ENCODE results near the gene SELENOH. TPM values are rescaled to one million over a fixed set of nuclear protein-coding genes. Genes with fewer than 3 reads are reported as not detected.

SELENOH gene, protein sequence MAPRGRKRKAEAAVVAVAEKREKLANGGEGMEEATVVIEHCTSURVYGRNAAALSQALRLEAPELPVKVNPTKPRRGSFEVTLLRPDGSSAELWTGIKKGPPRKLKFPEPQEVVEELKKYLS
- 120 TPM for total RNA-seq

DNA sequence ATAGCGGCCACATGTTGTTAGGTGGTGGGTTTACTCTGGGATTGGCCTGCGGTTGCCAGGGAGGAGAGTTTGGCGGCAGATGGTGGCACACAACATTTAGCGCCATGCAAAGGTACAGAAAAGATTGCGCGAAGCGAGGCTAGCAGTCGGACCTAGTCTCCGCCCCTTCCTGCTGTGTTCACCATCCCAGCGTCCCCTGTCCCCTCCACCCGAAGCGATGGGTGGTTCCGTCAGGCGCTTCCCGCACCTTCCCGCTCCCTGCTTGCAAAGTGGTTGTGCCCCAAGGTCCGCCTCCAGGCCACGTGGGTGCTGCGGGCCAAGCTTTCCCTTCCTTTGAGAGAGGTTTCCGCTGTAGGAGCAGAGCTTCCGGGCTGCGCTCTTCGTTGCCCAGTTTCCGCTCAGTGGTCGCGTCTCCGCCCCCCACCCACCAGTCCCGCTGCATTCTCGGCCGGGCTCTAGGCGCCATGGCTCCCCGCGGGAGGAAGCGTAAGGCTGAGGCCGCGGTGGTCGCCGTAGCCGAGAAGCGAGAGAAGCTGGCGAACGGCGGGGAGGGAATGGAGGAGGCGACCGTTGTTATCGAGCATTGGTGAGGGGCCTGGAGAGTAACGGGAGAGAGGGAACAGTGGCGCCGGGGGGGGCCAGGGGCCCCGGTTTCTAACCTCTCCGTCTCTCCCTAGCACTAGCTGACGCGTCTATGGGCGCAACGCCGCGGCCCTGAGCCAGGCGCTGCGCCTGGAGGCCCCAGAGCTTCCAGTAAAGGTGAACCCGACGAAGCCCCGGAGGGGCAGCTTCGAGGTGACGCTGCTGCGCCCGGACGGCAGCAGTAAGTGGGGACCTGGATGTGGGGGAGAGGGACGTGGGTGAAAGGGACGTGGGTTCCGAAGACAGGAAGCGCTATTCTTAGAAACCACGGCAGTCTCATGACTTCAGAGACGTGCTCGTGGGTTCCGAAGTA lies at the start of gene SELENOH:
Gene SELENOH, plus strand, starts transcription at position 360 of the 955 bp plus-strand sequence. Its CDS starts 105 bp downstream, at position 465.
- intact Hi-C loops (cut with DNase I), result loop anchor here (10.0 kb wide), 1 partner anchor 53 kb away; no protein-coding TSS in a partner anchor
- Histone ChIP-seq H3K9me3 (no peaks in the 10 kb centered on the region), H3K4me1 (peaks cover 20% of the 10 kb centered on the region), H3K27ac (peak within 1 kb of the TSS; percentile 86), H3K36me3 (peaks cover 0 to 41% of the 10 kb centered on the region in 2 donors), H3K27me3 (no peaks in the 10 kb centered on the region), H3K4me3 (peak within 1 kb of the TSS; percentile 71 to 88)
- peak in 1 of 2 donors; percentile 98 for DNase-seq (ENCODE audit: extremely low spot score in 2 of 2)
- TF ChIP-seq, protein P1, sequence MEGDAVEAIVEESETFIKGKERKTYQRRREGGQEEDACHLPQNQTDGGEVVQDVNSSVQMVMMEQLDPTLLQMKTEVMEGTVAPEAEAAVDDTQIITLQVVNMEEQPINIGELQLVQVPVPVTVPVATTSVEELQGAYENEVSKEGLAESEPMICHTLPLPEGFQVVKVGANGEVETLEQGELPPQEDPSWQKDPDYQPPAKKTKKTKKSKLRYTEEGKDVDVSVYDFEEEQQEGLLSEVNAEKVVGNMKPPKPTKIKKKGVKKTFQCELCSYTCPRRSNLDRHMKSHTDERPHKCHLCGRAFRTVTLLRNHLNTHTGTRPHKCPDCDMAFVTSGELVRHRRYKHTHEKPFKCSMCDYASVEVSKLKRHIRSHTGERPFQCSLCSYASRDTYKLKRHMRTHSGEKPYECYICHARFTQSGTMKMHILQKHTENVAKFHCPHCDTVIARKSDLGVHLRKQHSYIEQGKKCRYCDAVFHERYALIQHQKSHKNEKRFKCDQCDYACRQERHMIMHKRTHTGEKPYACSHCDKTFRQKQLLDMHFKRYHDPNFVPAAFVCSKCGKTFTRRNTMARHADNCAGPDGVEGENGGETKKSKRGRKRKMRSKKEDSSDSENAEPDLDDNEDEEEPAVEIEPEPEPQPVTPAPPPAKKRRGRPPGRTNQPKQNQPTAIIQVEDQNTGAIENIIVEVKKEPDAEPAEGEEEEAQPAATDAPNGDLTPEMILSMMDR (IDR thresholded peaks at IDR 0.05), result no peak
- TF ChIP-seq POLR2A (IDR thresholded peaks at IDR 0.05), result peak in 1 of 2 donors; percentile 50
- peak; percentile 96 for TF ChIP-seq POLR2AphosphoS5 (IDR thresholded peaks at IDR 0.05; ENCODE audit: insufficient read depth in 1 of 2, low read depth in 1 of 2)

DNA sequence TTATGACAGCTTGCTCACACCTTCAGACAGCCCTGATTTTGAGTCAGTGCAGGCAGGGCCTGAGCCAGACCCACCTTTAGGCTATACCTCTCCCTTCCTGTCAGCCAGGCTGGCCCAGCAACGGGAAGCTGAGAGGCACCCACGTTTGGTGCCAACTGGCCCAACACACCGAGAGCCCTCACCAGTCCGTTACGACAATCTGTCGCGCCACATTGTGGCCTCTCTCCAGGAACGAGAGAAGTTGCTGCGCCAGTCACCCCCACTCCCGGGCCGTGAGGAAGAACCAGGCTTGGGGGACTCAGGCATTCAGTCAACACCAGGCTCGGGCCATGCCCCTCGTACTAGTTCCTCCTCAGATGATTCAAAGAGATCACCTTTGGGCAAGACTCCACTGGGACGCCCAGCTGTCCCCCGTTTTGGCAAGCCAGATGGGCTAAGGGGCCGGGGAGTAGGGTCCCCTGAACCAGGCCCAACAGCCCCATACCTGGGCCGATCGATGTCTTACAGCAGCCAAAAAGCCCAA lies 42.4 kb upstream of the SELENOH start:
- peaks cover 0 to 87% of the 10 kb centered on the region in 2 donors for H3K36me3 ChIP-seq
- no peaks in the 10 kb centered on the region for H3K27me3 ChIP-seq
- no peak overlapping the region for H3K27ac ChIP-seq
- DNase-seq (ENCODE audit: extremely low spot score in 2 of 2), result no peak
- TF ChIP-seq POLR2AphosphoS5 (IDR thresholded peaks at IDR 0.05; ENCODE audit: insufficient read depth in 1 of 2, low read depth in 1 of 2), result no peak
- intact Hi-C loops (cut with DNase I), result no loop called here
- no peaks in the 10 kb centered on the region for H3K4me1 ChIP-seq
- H3K4me3 ChIP-seq, result no peak overlapping the region
- no peaks in the 10 kb centered on the region for H3K9me3 ChIP-seq

DNA sequence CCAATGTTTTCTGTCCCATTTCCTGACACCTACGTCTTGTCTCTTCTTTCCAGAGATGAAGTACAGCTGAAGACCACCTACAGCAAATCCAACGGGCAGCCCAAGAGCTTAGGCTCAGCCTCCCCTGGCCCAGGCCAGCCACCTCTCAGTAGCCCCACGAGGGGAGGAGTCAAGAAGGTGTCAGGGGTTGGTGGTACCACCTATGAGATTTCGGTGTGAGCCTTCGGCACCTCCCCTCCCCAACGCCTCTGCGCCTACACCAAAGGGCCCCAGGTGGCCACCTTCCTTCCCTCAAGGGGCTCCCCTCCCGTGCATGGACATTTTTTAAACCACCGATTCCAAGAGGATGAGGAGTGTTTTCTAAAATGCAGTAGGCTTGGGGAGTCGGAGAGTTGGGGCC lies 41.5 kb upstream of the SELENOH start:
- H3K27ac ChIP-seq, result no peak overlapping the region
- intact Hi-C loops (cut with DNase I), result no loop called here
- H3K27me3 ChIP-seq, result no peaks in the 10 kb centered on the region
- no peak for DNase-seq (ENCODE audit: extremely low spot score in 2 of 2)
- no peaks in the 10 kb centered on the region for H3K9me3 ChIP-seq
- TF ChIP-seq POLR2AphosphoS5 (IDR thresholded peaks at IDR 0.05; ENCODE audit: insufficient read depth in 1 of 2, low read depth in 1 of 2) (no peak), POLR2A (IDR thresholded peaks at IDR 0.05) (no peak)
- TF ChIP-seq, protein P1 (IDR thresholded peaks at IDR 0.05), result no peak
- no peak overlapping the region for H3K4me3 ChIP-seq
- H3K36me3 ChIP-seq, result peaks cover 0 to 86% of the 10 kb centered on the region in 2 donors
- no peaks in the 10 kb centered on the region for H3K4me1 ChIP-seq

DNA sequence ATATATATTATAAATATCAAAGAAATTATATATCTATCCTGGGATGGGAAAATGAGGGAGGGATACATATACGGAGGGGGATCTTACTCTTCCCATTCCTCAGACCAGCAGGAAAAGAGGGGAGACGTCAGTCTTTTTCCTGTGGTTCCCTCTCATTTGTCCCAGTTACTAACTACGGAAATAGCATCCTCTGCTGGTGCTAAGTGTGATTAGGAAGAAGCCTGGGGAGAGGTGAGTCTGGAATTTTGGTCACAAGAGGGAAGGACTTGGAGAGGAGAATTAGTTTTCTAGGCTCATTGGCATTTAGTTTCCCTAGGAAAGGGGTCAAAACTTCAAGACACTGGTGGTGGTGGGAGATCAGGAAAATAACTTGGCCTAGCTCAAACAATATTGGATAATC lies 40.9 kb upstream of the SELENOH start:
- no peaks in the 10 kb centered on the region for H3K27me3 ChIP-seq
- DNase-seq (ENCODE audit: extremely low spot score in 2 of 2), result no peak
- intact Hi-C loops (cut with DNase I), result no loop called here
- peaks cover 0 to 81% of the 10 kb centered on the region in 2 donors for H3K36me3 ChIP-seq
- H3K4me1 ChIP-seq, result no peaks in the 10 kb centered on the region
- H3K9me3 ChIP-seq, result no peaks in the 10 kb centered on the region
- H3K4me3 ChIP-seq, result no peak overlapping the region
- no peak for TF ChIP-seq POLR2A (IDR thresholded peaks at IDR 0.05)
- TF ChIP-seq, protein P1 (IDR thresholded peaks at IDR 0.05), result no peak
- no peak for TF ChIP-seq POLR2AphosphoS5 (IDR thresholded peaks at IDR 0.05; ENCODE audit: insufficient read depth in 1 of 2, low read depth in 1 of 2)
- H3K27ac ChIP-seq, result no peak overlapping the region

DNA sequence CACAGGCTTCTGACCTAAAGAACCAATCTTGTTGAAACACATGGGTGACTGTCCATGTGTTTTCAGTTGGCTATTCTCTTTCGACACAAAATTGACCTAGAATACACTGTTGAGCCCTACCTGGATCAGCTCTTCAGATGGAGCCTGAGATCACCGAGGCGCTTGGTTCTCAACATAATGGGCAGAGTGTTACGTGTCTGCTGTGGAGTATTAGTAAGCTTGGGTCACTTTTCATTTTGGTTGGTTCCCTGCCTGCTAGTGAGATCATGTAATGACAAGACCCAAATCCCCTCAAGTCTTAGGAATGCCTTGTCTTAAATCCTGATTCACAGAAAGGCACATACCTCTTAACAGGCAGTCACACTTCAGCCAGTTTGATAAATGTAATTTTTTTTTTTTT lies 38.0 kb upstream of the SELENOH start:
- intact Hi-C loops (cut with DNase I), result no loop called here
- DNase-seq (ENCODE audit: extremely low spot score in 2 of 2), result no peak
- Histone ChIP-seq H3K4me1 (peaks cover 3% of the 10 kb centered on the region), H3K36me3 (peaks cover 0 to 56% of the 10 kb centered on the region in 2 donors), H3K27me3 (no peaks in the 10 kb centered on the region), H3K4me3 (no peak overlapping the region), H3K9me3 (no peaks in the 10 kb centered on the region), H3K27ac (no peak overlapping the region)
- TF ChIP-seq, protein P1 (IDR thresholded peaks at IDR 0.05), result no peak
- TF ChIP-seq POLR2AphosphoS5 (IDR thresholded peaks at IDR 0.05; ENCODE audit: insufficient read depth in 1 of 2, low read depth in 1 of 2) (no peak), POLR2A (IDR thresholded peaks at IDR 0.05) (no peak)
